Colonic mucosa (tissue), 4 donors: ENCODE measurements around the gene ZNF536. TPM values are rescaled to one million over a fixed set of nuclear protein-coding genes. Genes with fewer than 3 reads are reported as not detected.

Experiments used
- DNase-seq: peaks from one replicate; pipeline ENCODE4 v3.0.0-alpha.2; 2020
- H3K27ac ChIP-seq: fragments of 200-600 bp; one replicate; pipeline ENCODE4 v1.8.0; 2021
- H3K27me3 ChIP-seq: fragments of 200-600 bp; one replicate; pipeline ENCODE4 v1.8.0; 2021
- H3K36me3 ChIP-seq: fragments of 200-600 bp; one replicate; pipeline ENCODE4 v1.8.0; 2021
- H3K4me1 ChIP-seq: fragments of 200-600 bp; one replicate; pipeline ENCODE4 v1.8.0; 2021; ENCODE audit warnings: mild to moderate bottlenecking
- H3K4me3 ChIP-seq: fragments of 200-600 bp; one replicate; pipeline ENCODE4 v1.8.0; 2021
- H3K9ac ChIP-seq, 2 donors: one replicate each; pipeline ENCODE4 v1.7.0; 2013; ENCODE audit warnings: control low read depth in 2 of 2, low read depth in 2 of 2, low read length in 2 of 2
- H3K9me3 ChIP-seq: fragments of 200-600 bp; one replicate; pipeline ENCODE4 v1.8.0; 2021
- intact Hi-C: fragments of 100-400 bp; cut with DNase I; formaldehyde crosslinking; loops from one replicate; pipeline ENCODE4 v1.14.1; 2022
- total RNA-seq, 2 donors: library from RNA; stranded (reverse); fragmentation: NEBNext Ultra II Directional in 1 of 2; extraction: Animal tissue kit (Norgen Biotek cat#: 25700) in 1 of 2; gene quantifications; one replicate each; pipeline ENCODE4 v1.2.1, GENCODE V29; 2021
- TF ChIP-seq, protein P1 (sequence below): fragments of 200-600 bp; IDR thresholded peaks from one replicate; pipeline ENCODE4 v1.8.0; 2022; ENCODE audit warnings: antibody characterized with exemption, mild to moderate bottlenecking
- donor health status: healthy.
- donor health status: DM: no; HTN: no; CAD: no.
- donor health status: DM: no; HTN: no; CAD: no.

Gene ZNF536
- total RNA-seq, 2 donors from 2014 or later, result 1.3 to 1.4 TPM

DNA sequence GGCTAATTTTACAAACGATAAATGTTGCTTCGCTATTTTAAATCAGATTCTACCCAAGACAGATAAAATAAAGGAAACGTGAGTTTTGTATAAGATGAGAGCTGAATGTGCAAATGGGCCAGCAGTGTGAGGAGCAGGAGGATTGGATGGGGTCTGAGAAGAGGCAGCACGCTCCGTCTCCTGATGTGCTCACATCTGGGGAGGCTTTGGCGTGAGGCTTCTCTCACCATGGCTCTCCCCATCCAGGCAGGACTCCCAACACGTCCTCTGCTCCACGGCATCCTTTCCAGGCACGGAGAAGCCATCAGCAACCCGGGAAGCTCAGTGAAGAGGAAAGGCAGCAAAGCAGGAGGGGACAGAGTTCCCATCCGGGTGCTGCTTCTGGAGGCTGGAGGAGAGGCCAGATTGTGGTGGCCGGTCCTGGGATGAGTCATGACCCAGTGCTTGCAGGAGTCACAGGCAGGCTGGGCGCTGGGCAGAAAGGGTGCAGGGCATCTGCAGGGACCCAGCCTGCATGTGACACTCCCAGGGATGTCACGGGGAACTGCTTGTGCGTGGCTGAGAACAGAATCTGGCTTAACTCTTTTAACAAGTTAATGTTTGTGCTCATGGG is 47.5 kb downstream of the ZNF536 start:
- no peak overlapping the region for H3K4me3 ChIP-seq
- H3K36me3 ChIP-seq, result no peaks in the 10 kb centered on the region
- TF ChIP-seq, protein P1, sequence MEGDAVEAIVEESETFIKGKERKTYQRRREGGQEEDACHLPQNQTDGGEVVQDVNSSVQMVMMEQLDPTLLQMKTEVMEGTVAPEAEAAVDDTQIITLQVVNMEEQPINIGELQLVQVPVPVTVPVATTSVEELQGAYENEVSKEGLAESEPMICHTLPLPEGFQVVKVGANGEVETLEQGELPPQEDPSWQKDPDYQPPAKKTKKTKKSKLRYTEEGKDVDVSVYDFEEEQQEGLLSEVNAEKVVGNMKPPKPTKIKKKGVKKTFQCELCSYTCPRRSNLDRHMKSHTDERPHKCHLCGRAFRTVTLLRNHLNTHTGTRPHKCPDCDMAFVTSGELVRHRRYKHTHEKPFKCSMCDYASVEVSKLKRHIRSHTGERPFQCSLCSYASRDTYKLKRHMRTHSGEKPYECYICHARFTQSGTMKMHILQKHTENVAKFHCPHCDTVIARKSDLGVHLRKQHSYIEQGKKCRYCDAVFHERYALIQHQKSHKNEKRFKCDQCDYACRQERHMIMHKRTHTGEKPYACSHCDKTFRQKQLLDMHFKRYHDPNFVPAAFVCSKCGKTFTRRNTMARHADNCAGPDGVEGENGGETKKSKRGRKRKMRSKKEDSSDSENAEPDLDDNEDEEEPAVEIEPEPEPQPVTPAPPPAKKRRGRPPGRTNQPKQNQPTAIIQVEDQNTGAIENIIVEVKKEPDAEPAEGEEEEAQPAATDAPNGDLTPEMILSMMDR, result no peak
- H3K27me3 ChIP-seq, result no peaks in the 10 kb centered on the region
- intact Hi-C loops, result no loop called here
- no peaks in the 10 kb centered on the region for H3K9me3 ChIP-seq
- no peak overlapping the region for H3K27ac ChIP-seq
- H3K9ac ChIP-seq, result no peak overlapping the region
- H3K4me1 ChIP-seq, result no peaks in the 10 kb centered on the region
- no peak for DNase-seq

DNA sequence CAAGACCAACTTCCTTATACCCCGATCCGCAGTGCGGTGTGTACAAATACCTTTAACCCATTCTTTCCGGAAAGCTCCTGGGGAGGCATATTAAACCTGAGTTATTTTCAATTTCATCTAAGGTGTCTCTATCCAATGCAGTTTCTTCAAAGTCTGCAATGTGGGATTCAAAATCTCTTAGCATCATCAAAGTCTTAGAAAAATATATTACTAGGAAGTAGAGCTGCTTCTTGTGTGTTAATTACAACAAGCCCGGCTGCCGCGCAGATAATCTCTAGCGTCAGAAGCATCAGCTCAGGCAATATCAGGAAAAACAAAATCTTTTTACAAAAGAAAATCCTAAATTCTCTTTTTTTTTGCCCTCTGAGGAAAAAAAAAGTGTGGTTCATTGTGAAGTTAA is 48.1 kb downstream of the ZNF536 start:
- Histone ChIP-seq H3K9ac (no peak overlapping the region), H3K4me3 (no peak overlapping the region), H3K9me3 (no peaks in the 10 kb centered on the region), H3K36me3 (no peaks in the 10 kb centered on the region), H3K27me3 (no peaks in the 10 kb centered on the region), H3K4me1 (no peaks in the 10 kb centered on the region), H3K27ac (no peak overlapping the region)
- no peak for DNase-seq
- TF ChIP-seq, protein P1, result no peak
- intact Hi-C loops, result no loop called here

DNA sequence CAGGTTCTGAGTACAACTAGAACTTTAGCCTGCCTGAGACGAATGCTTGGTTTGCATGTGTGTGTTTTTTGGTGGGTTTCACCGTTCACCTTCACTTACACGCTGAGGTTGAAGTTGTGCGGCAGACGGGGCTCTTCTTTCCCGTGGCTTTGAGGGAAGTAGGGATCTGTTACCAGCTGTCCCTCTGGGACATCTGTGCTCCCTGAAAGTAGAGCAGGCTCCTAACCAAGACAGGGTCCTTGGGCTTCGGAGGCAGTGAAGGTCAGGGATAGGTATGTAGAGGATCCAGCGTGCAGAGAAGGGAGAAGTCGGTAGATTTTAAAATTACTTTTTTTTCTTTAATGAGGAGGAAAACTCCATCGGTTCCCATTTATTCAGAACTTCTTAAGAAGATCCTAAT is 48.7 kb downstream of the ZNF536 start:
- Histone ChIP-seq H3K36me3 (no peaks in the 10 kb centered on the region), H3K4me1 (no peaks in the 10 kb centered on the region)
- TF ChIP-seq, protein P1, result no peak

DNA sequence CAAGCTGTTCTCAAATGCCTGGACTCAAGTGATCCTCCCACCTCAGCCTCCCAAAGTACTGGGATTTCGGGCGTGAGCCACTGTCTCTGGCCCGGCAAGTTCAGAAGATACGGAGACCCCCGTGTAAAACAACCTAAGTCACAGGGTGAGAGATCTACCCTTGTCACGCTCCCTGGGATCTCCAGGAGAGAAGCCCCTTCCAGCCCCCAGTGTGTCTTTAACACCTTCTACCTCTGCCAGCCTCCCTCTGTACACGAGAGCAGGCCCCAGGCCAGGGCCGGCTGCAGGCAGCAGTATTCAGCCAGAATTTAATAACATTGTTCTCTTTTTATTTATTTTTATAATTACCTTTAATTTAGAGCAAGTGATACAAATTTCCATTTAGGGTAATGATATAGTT is 49.4 kb downstream of the ZNF536 start:
- H3K4me1 ChIP-seq, result no peaks in the 10 kb centered on the region
- intact Hi-C loops, result no loop called here
- no peaks in the 10 kb centered on the region for H3K27me3 ChIP-seq
- H3K9ac ChIP-seq, result no peak overlapping the region
- H3K36me3 ChIP-seq, result no peaks in the 10 kb centered on the region
- TF ChIP-seq, protein P1, result no peak
- H3K27ac ChIP-seq, result no peak overlapping the region
- DNase-seq, result no peak
- no peaks in the 10 kb centered on the region for H3K9me3 ChIP-seq
- no peak overlapping the region for H3K4me3 ChIP-seq

More for the DNA sequence above, 48.7 kb downstream of the ZNF536 start:
- Histone ChIP-seq H3K9ac (no peak overlapping the region), H3K4me3 (no peak overlapping the region), H3K27ac (no peak overlapping the region), H3K9me3 (no peaks in the 10 kb centered on the region), H3K27me3 (no peaks in the 10 kb centered on the region)
- intact Hi-C loops, result no loop called here
- DNase-seq, result no peak

DNA sequence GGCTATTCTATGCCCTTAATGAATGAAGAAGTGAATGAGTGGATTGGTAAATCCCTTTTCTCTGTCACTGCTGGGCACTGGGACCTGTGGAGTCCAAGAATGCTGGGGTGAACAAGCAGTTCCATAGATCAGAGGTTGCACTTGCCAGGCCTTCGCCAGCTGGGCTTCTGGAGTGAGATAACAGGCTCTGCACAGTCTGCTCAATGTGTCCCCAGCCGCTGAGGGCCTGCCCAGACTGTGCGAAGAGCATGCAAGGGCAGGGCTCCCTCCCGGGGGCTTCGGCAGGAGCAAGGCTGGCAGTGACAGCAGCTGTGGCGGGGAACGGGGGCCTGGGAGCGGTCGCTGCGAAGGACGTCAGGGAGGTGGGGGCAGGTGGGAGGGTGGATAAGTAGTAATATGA is 51.3 kb downstream of the ZNF536 start:
- no peaks in the 10 kb centered on the region for H3K27me3 ChIP-seq

More for the DNA sequence above, 51.3 kb downstream of the ZNF536 start:
- H3K27ac ChIP-seq, result no peak overlapping the region
- no peak for DNase-seq
- H3K4me1 ChIP-seq, result no peaks in the 10 kb centered on the region
- intact Hi-C loops, result no loop called here
- no peaks in the 10 kb centered on the region for H3K36me3 ChIP-seq
- no peak overlapping the region for H3K9ac ChIP-seq
- TF ChIP-seq, protein P1, result no peak
- H3K4me3 ChIP-seq, result no peak overlapping the region
- no peaks in the 10 kb centered on the region for H3K9me3 ChIP-seq
